COR-L47 (cell line): Measurements from ENCODE around the gene CSF2RB.

Source experiments
- DNase-seq: peaks from one replicate; lab custom pipeline; 2025; lab: John Stamatoyannopoulos, UW

Gene CSF2RB

GRCh38 chr22:36891646-36892045 lies 21.8 kb upstream of the CSF2RB start:
- DNase-seq, result no peak

- no peak for DNase-seq
Measured at GRCh38 chr22:36892292-36892691, 21.1 kb upstream of the CSF2RB start.

GRCh38 chr22:36893262-36893661 lies 20.2 kb upstream of the CSF2RB start:
- no peak for DNase-seq

- DNase-seq, result no peak
Measured at GRCh38 chr22:36894266-36894665, 19.2 kb upstream of the CSF2RB start.

- DNase-seq, result no peak
Measured at GRCh38 chr22:36897611-36898010, 15.8 kb upstream of the CSF2RB start.

GRCh38 chr22:36898690-36899089 lies 14.7 kb upstream of the CSF2RB start:
- DNase-seq, result no peak

GRCh38 chr22:36899498-36899897 lies 13.9 kb upstream of the CSF2RB start:
- no peak for DNase-seq

- DNase-seq, result no peak
Measured at GRCh38 chr22:36900225-36900624, 13.2 kb upstream of the CSF2RB start.

GRCh38 chr22:36900880-36901279 lies 12.5 kb upstream of the CSF2RB start:
- no peak for DNase-seq

GRCh38 chr22:36901411-36902142 lies 11.9 kb upstream of the CSF2RB start:
- DNase-seq, result no peak

- DNase-seq, result no peak
Measured at GRCh38 chr22:36902143-36902926, 11.1 kb upstream of the CSF2RB start.

- no peak for DNase-seq
Measured at GRCh38 chr22:36904260-36904880, 9.1 kb upstream of the CSF2RB start.

GRCh38 chr22:36907253-36908195 lies 5.9 kb upstream of the CSF2RB start:
- DNase-seq, result no peak

GRCh38 chr22:36910461-36910860 lies 3.0 kb upstream of the CSF2RB start:
- DNase-seq, result no peak

- DNase-seq, result no peak
Measured at GRCh38 chr22:36911887-36912661, 1.4 kb upstream of the CSF2RB start.

- no peak for DNase-seq
Measured at GRCh38 chr22:36912694-36913426, 568 bp upstream of the CSF2RB start.

- DNase-seq, result no peak
Measured at GRCh38 chr22:36914390-36914752, 943 bp downstream of the CSF2RB start.

GRCh38 chr22:36916034-36916433 lies 2.6 kb downstream of the CSF2RB start:
- DNase-seq, result no peak

- no peak for DNase-seq
Measured at GRCh38 chr22:36918586-36919284, 5.3 kb downstream of the CSF2RB start.
